Esophagus squamous epithelium (tissue), 4 donors: Measurements from ENCODE around the gene HPF1.

Experiments used
- CTCF ChIP-seq, 6 experiments: fragments of 450-650 bp in 4 of 6; fragments of 200-600 bp in 2 of 6; sonication (generic) in 2 of 6; IDR thresholded peaks; one replicate each; pipeline ENCODE4 v1.5.1; 2016 to 2019; ENCODE audit warnings: antibody characterized with exemption in 6 of 6, mild to moderate bottlenecking in 4 of 6, moderate library complexity in 4 of 6
- POLR2A ChIP-seq, 4 donors: fragments of 450-650 bp; IDR thresholded peaks; one replicate each; pipeline ENCODE4 v1.6.1; 2017; ENCODE audit warnings: antibody characterized with exemption in 4 of 4, mild to moderate bottlenecking in 4 of 4, moderate library complexity in 3 of 4

GRCh38 chr4:169799260-169799659 lies 41.5 kb upstream of the HPF1 start:
- TF ChIP-seq CTCF (IDR thresholded peaks at IDR 0.05) (no peak), POLR2A (IDR thresholded peaks at IDR 0.05) (no peak)
